Natural killer cell (primary cell): Measurements from ENCODE around the gene NSD2. TPM values are rescaled to one million over a fixed set of nuclear protein-coding genes. Genes with fewer than 3 reads are reported as not detected.
A peak's percentile ranks its signal among the peaks of the same experiment; 100 is the strongest.

Source experiments
- ATAC-seq, 3 donors: fragments of 150-1000 bp in 2 of 3; fragments of 200-7000 bp in 1 of 3; cut with Tn5 transposase; 1 replicate in 1 of 3; 2 replicates in 2 of 3; pipeline ENCODE4 v1.10.0; 2021; ENCODE audit warnings: mild to moderate bottlenecking in 2 of 3, moderate library complexity in 2 of 3
- DNase-seq, 2 donors: peaks; one replicate each; pipeline versions ENCODE4 v3.0.0 to v3.0.0-alpha.2; 2013 to 2021; ENCODE audit warnings: mixed read lengths in 1 of 2
- H3K27ac ChIP-seq: one replicate; pipeline ENCODE4 v1.5.1; 2013; ENCODE audit warnings: mild to moderate bottlenecking, low read length
- H3K27me3 ChIP-seq: one replicate; pipeline ENCODE4 v1.6.1; 2013; ENCODE audit warnings: low read length; ENCODE audit not compliant: control insufficient read depth, insufficient read depth
- H3K36me3 ChIP-seq: one replicate; pipeline ENCODE4 v1.6.1; 2013; ENCODE audit warnings: low read length; ENCODE audit not compliant: control insufficient read depth, insufficient read depth
- H3K4me1 ChIP-seq: one replicate; pipeline ENCODE4 v1.6.1; 2013; ENCODE audit warnings: low read length; ENCODE audit not compliant: control insufficient read depth, insufficient read depth
- H3K4me3 ChIP-seq: one replicate; pipeline ENCODE4 v1.5.1; 2013; ENCODE audit warnings: low read length
- H3K9me3 ChIP-seq: one replicate; pipeline ENCODE4 v1.6.1; 2013; ENCODE audit warnings: low read length; ENCODE audit not compliant: control insufficient read depth, insufficient read depth
- H3K27ac Mint-ChIP-seq, 2 donors: one replicate each; pipeline ENCODE4 v1.8.0; 2022; ENCODE audit warnings: mild to moderate bottlenecking in 2 of 2, mixed read lengths in 2 of 2, moderate library complexity in 1 of 2
- H3K27me3 Mint-ChIP-seq, 2 donors: one replicate each; pipeline ENCODE4 v1.8.0; 2022; ENCODE audit warnings: low read depth in 2 of 2, mixed read lengths in 2 of 2
- H3K36me3 Mint-ChIP-seq: one replicate; pipeline ENCODE4 v1.8.0; 2022; ENCODE audit warnings: mixed read lengths
- H3K4me1 Mint-ChIP-seq, 2 donors: one replicate each; pipeline ENCODE4 v1.8.0; 2022; ENCODE audit warnings: mixed read lengths in 2 of 2
- H3K4me3 Mint-ChIP-seq: one replicate; pipeline ENCODE4 v1.8.0; 2022; ENCODE audit warnings: mild to moderate bottlenecking, moderate library complexity, mixed read lengths
- H3K9me3 Mint-ChIP-seq, 2 donors: one replicate each; pipeline ENCODE4 v1.8.0; 2022; ENCODE audit warnings: mixed read lengths in 2 of 2
- WGBS: methylation state at CpG from one replicate; pipeline ENCODE4 v1.1.7; 2013; ENCODE audit warnings: missing lambda C conversion rate; ENCODE audit not compliant: insufficient coverage; 5-methylcytosine and 5-hydroxymethylcytosine counted together
- intact Hi-C: fragments of 100-400 bp; cut with micrococcal nuclease; formaldehyde crosslinking; loops from one replicate; pipeline ENCODE4 v1.14.2; 2022
- total RNA-seq, 4 donors: library from RNA; stranded (reverse); fragments of 120-200 nt in 1 of 4; gene quantifications; one replicate each; pipeline versions ENCODE4 v1.2.3 to v1.2.4, GENCODE V29; 2013 to 2022
- TF ChIP-seq, protein P1 (sequence below): fragments of 200-600 bp; IDR thresholded peaks from one replicate; pipeline ENCODE4 v1.8.0; 2022; ENCODE audit warnings: antibody characterized with exemption

The NSD2 gene
- total RNA-seq, 3 donors from 2014 or later (not counting 1 experiment from before 2014, with no cell fraction given): 36.4 to 51.0 (median 48.3) TPM

DNA sequence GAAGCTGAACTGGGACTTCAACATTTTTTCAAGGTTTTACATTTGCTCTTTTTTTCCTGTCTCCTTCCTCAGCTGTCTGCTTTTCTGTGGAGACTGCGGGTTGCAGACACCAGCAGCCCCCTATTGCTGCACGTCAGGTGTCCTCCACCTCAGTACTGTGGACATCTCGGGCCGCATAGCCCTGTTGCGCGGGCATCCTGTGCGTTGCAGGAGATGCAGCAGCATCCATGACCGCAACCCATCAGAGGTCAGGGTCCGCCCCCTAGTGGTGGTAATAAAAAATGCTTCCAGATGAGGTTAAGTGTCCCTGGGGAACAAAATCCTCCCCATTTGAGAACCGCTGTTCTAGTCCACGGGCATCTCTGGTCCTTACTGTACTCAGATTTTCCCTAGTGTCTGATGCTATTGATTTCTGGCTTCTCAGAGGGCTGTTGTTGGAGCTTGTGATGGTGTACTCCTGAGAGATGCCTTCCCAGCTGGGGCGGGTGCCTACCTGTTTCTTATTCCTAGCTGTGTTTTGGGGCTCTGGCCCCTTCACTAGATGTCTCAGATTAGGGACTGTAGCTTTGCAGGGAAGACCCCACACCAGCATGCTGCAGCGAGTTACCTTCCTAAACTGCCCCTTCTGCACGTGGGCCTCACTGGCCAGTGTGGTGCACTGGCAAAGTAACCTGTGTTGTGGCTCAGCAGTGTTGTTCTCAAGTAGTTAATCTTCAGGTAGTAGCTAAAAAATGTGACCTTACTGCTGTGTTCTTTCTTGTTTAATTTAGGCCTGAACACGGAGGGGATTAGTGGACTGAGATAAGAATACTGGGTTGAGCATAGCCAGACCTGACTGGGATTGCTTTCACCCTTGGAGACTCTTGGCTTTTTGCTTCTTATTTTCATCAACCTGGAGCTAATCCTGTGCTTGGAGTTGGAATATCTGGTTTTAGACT lies 28.2 kb downstream of the NSD2 start:
- Mint-ChIP-seq H3K9me3 (no peaks in the 10 kb centered on the region), H3K36me3 (no peaks in the 10 kb centered on the region), H3K4me3 (no peak overlapping the region), H3K27me3 (no peaks in the 10 kb centered on the region), H3K27ac (peak overlapping the region; percentile 19 to 64), H3K4me1 (peaks cover 10 to 15% of the 10 kb centered on the region in 2 donors)
- DNase-seq: peak; percentile 57 to 91
- Histone ChIP-seq H3K36me3 (peaks cover 11% of the 10 kb centered on the region), H3K27me3 (no peaks in the 10 kb centered on the region), H3K27ac (no peak overlapping the region), H3K4me1 (peaks cover 3% of the 10 kb centered on the region), H3K4me3 (no peak overlapping the region), H3K9me3 (no peaks in the 10 kb centered on the region)
- TF ChIP-seq, protein P1, sequence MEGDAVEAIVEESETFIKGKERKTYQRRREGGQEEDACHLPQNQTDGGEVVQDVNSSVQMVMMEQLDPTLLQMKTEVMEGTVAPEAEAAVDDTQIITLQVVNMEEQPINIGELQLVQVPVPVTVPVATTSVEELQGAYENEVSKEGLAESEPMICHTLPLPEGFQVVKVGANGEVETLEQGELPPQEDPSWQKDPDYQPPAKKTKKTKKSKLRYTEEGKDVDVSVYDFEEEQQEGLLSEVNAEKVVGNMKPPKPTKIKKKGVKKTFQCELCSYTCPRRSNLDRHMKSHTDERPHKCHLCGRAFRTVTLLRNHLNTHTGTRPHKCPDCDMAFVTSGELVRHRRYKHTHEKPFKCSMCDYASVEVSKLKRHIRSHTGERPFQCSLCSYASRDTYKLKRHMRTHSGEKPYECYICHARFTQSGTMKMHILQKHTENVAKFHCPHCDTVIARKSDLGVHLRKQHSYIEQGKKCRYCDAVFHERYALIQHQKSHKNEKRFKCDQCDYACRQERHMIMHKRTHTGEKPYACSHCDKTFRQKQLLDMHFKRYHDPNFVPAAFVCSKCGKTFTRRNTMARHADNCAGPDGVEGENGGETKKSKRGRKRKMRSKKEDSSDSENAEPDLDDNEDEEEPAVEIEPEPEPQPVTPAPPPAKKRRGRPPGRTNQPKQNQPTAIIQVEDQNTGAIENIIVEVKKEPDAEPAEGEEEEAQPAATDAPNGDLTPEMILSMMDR: peak; percentile 96
- WGBS: 29% methylated on average over 15 of the region's 15 CpGs
- intact Hi-C loops: loop anchor here (1.0 kb wide), 2 partner anchors 43 to 151 kb away; partner anchors contain the start of gene LETM1
- peak; percentile 90 to 99 (median 98) for ATAC-seq

DNA sequence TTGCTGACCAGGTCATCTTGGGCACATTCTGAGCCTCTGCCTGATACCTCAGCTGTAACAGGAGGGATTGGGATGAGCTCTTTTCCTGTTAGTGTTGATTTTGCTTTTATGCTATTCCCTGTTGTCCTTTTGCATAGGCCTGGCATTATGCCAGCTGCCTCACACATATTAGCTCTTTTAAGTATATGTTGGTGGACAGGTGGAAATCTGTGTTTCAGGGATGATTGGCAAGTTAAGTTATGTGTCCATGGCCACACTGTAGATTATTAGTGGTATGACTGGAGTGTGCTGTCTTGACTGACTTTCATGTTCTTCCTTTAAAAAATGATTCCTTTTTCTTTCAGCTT lies 28.9 kb downstream of the NSD2 start:
- intact Hi-C loops: no loop called here
- TF ChIP-seq, protein P1: no peak
- Mint-ChIP-seq H3K9me3 (no peaks in the 10 kb centered on the region), H3K27ac (no peak overlapping the region), H3K27me3 (no peaks in the 10 kb centered on the region), H3K4me1 (peaks cover 7 to 15% of the 10 kb centered on the region in 2 donors), H3K4me3 (no peak overlapping the region), H3K36me3 (no peaks in the 10 kb centered on the region)
- Histone ChIP-seq H3K27me3 (no peaks in the 10 kb centered on the region), H3K36me3 (peaks cover 13% of the 10 kb centered on the region), H3K4me1 (peaks cover 3% of the 10 kb centered on the region), H3K4me3 (no peak overlapping the region), H3K27ac (no peak overlapping the region), H3K9me3 (no peaks in the 10 kb centered on the region)
- ATAC-seq (no peak), DNase-seq (no peak)

DNA sequence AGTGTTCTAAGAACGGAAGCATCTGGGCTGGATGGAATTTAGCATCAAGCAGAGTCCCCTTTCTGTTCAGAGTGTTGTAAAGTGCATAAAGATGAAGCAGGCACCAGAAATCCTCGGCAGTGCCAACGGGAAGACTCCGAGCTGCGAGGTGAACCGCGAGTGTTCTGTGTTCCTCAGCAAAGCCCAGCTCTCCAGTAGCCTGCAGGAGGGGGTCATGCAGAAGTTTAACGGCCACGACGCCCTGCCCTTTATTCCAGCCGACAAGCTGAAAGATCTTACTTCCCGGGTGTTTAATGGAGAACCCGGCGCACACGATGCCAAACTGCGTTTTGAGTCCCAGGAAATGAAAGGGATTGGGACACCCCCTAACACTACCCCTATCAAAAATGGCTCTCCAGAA lies 29.4 kb downstream of the NSD2 start:
- no peaks in the 10 kb centered on the region for H3K27me3 ChIP-seq
- H3K27ac ChIP-seq: no peak overlapping the region
- WGBS: 97% methylated on average over 16 of the region's 16 CpGs
- peaks cover 6 to 15% of the 10 kb centered on the region in 2 donors for H3K4me1 Mint-ChIP-seq
- ATAC-seq (no peak), DNase-seq (no peak)
- H3K36me3 Mint-ChIP-seq: no peaks in the 10 kb centered on the region
- H3K4me3 Mint-ChIP-seq: no peak overlapping the region
- TF ChIP-seq, protein P1: no peak
- H3K27ac Mint-ChIP-seq: no peak overlapping the region
- peaks cover 3% of the 10 kb centered on the region for H3K4me1 ChIP-seq
- peaks cover 13% of the 10 kb centered on the region for H3K36me3 ChIP-seq
- H3K27me3 Mint-ChIP-seq: no peaks in the 10 kb centered on the region
- H3K9me3 ChIP-seq: no peaks in the 10 kb centered on the region
- no peak overlapping the region for H3K4me3 ChIP-seq
- intact Hi-C loops: no loop called here
- H3K9me3 Mint-ChIP-seq: no peaks in the 10 kb centered on the region
